GM21423 (cell line): ENCODE data around the gene AKNA.

ENCODE experiments used
- ATAC-seq: cut with Tn5 transposase; IDR thresholded peaks from one replicate; pipeline ENCODE4 v1.9.1; 2021; ENCODE audit warnings: mild to moderate bottlenecking, moderate library complexity; ENCODE audit not compliant: unreplicated experiment

AKNA gene, protein sequence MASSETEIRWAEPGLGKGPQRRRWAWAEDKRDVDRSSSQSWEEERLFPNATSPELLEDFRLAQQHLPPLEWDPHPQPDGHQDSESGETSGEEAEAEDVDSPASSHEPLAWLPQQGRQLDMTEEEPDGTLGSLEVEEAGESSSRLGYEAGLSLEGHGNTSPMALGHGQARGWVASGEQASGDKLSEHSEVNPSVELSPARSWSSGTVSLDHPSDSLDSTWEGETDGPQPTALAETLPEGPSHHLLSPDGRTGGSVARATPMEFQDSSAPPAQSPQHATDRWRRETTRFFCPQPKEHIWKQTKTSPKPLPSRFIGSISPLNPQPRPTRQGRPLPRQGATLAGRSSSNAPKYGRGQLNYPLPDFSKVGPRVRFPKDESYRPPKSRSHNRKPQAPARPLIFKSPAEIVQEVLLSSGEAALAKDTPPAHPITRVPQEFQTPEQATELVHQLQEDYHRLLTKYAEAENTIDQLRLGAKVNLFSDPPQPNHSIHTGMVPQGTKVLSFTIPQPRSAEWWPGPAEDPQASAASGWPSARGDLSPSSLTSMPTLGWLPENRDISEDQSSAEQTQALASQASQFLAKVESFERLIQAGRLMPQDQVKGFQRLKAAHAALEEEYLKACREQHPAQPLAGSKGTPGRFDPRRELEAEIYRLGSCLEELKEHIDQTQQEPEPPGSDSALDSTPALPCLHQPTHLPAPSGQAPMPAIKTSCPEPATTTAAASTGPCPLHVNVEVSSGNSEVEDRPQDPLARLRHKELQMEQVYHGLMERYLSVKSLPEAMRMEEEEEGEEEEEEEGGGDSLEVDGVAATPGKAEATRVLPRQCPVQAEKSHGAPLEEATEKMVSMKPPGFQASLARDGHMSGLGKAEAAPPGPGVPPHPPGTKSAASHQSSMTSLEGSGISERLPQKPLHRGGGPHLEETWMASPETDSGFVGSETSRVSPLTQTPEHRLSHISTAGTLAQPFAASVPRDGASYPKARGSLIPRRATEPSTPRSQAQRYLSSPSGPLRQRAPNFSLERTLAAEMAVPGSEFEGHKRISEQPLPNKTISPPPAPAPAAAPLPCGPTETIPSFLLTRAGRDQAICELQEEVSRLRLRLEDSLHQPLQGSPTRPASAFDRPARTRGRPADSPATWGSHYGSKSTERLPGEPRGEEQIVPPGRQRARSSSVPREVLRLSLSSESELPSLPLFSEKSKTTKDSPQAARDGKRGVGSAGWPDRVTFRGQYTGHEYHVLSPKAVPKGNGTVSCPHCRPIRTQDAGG (N-terminal part only)

DNA sequence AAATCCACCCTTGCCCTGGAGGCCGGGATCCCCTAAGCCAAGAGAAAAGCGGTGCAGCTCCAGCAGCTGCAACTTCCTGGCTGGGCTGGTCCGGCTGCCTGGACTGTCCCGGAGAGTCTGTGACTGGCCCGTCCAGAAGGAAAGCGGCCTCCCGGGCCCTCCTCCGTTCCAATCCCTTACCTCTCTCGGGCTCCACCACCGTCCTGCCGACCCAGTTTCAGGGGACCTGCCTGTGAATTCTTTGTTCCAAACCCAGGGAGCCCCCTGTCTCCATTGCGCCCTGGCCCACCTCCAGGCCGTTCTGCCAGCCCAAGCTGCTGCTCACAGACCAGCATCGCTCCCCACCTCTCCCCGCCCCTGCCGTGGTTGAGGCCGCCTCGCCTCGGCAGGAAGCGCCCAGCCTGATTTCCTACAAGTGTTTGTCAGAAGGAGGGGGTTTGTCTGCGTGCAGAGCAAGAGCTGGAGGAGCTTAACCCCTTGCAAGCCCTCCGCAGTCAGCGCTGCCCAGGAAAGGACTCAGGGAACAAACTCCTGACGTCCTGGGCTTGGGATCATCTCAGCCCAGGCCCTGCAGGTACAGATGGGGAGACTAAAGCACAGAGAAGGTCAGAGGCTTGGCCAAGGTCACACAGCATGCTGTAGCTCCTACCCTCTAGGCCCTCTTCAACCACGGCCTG lies at the start of gene AKNA:
AKNA (minus strand) TSS at position 303 of the 677 bp plus-strand sequence. CDS start 6,649 bp downstream, outside the sequence.
- ATAC-seq = peak; percentile 29

DNA sequence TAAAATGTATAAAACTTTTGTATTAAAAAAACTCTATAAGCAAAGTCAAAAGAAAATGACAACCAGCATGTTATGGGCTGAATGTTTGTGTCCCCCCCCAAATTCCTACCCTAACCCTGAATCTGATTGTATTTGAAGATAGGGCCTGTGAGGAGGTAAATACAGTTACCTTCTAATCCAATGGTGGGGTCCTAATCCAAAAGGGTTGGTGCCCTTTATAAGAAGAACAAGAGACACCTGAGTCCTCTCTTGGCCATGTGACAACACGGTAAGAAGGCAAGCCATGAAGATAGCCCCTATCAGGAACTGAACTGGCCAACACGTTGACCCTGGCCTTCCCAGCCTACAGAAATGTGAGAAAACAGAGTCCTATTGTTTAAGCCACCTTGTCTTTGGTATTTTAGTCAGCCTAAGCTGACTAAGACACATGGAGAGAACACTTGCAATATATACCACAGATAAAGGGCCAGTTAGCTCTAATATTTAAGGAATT lies 49.7 kb upstream of the AKNA start:
- ATAC-seq = no peak

DNA sequence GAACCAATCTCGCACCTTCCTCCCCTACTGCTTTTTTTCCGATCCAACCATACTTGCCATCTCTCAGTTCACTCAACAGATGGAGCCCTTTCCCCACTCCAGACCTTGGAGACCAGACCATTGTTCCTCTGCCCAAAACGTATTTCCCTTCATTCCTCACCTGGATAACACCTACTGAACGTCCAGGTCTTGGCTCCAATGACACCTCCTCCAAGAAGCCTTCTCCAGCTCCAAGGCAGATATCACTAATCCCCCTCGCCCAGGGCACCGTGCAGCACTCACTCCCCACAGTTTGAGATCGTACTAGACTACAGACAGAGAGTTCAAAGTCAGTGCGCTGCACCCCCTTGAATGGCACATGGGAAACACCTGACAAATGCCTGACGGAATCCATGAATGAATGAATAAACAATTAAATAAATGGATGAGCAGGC lies 47.1 kb upstream of the AKNA start:
- ATAC-seq = no peak

DNA sequence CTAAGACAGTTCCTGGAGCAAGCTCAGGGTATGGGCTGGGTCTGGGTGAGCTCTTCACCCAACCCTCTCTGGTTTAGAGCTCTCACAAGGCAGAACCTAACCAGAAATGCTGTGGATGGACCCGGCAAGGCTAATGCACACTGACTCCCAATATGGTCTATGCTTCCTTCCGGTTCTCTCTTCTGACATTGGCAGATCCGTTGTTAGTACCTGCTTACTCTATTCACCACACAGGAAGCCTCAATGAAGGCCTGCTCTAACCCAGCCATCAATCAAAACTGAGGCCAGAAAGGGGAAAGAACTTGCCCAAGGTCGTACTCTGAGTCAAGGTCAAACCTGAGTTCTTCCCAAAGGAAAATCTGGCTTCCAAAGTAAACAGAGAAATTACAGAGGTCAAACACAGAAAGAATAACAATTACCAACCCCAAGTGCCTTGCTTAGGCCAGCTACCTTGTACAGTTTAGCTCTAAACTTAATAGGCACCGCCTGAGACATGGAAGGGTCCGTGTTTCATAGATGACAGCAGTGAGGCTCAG lies 46.0 kb upstream of the AKNA start:
- no peak for ATAC-seq

DNA sequence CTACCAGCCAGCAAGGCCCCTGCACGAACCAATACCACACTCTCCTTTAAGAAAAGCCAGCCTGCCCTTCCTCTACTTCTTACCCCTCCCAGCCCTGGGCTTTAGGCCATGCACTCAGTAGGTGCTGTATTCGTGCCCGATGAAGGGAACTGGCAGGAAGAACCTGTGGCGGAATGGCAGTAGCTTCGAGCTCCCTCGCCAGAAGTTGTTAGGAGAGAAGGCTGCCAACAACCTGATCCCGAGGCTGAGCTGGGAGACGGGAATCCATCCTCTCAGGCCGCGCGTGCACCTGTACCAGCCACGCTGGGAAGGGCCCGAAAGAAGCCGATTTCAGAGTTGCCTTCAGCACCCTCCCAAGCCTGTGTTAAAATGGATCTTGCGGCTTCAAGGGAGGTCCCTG lies 45.3 kb upstream of the AKNA start:
- ATAC-seq = no peak

DNA sequence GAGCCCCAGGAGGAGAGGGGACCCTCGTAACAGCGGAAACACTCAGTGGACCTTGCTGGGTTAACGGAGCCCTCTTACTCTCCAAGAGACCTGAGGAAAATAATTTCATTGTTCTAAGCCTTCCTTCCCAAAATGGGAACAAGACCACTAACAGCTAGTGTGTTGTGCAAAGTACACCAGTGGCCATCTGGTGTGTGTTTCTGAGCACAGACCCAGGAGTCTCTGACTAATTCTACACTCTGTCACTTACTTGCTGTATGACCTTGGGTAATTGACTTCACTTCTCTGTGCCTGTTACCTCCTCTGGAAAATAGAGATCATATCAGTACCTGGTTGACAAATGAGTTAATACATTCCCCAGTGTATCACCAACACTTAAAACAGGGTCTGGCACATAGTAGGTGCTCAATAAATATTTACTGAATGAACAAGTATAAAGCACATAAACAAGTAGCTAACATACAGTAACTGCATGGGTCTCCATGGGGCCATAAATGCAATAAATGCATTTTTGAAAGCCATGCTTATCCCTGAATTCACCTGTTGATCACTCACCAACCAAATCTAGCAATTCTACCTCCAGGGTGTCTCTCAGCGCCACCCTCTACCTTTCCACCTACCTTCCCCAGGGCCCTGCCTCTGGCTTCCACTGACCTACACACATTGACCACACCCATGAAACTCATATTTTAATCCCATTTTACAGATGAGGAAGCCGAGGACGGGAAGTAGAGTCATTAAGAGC lies 44.7 kb upstream of the AKNA start:
- no peak for ATAC-seq

DNA sequence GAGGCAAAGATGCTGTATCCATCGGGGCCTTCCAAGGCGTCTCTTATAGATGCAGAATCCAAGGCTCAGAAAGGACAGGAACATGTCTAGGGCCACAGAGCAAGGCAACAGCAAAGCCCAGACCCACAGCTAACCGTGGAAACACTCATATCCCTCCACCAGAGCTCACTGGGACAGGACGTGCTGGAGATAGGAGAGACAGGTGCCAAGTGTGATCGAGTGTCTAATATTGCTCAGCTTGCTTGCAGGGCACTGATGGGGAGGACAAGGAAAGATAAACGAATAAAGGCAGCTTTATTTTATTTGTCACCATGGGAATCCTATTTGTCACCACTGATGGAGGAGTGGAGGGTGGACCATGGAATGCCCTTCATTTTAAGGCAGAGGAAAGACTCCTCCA lies 44.0 kb upstream of the AKNA start:
- ATAC-seq = no peak

DNA sequence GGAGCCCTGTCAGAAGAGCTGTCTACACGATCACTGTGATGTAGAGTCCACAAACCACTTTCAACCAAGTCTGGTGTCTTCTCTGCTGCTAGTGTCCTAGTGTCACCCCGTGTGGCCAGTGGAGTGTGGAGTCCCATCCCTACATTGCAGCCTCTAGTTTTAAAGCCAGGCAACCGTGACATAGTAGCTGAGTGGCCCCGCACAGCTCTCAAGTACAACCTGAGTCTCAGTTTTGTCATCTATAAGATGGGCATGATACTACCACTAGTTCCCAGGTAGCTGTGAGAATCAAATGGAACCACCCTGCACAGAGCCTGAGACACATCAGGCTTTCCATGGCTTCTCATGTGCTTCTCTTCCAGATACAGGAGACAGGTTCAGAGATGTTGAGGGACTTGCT lies 43.2 kb upstream of the AKNA start:
- no peak for ATAC-seq

DNA sequence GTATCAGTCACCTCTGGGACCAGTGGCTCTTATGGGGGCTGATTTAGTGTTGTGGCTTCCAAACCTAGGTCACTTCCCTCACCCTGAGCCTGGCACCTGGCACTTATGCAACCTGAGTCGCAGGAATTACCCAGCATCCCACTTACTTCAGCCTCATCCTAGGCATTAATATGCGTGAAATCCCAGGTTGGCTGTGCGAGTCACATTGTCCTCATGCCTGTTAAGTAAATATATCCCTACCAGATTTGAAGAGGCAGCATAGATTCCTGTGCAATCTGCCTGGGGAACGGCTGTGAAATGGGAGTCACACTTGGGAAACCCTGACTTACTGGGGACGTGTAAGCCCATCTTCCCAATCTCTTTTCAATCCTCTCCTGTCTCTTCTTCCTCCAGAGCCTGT lies 42.7 kb upstream of the AKNA start:
- no peak for ATAC-seq

DNA sequence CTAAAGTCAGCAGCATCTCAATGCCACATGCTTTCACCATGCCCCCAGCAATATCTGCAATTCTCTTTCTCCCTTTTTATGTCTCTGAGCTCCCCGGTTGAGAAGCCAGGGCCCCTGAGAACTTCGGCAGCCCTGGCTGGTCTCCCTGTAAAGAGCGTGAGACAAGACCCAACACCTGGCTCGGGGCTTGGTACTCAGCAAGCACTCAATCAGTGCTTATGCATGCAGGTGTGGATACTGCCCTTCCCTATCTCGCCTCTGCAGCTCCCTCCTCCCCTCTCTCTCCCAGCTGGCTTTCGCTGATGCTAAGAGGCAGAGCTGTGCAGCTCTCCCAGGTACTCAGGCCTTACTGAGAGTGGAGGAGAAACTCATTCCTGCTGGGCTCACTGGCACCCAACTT lies 41.7 kb upstream of the AKNA start:
- ATAC-seq = no peak

DNA sequence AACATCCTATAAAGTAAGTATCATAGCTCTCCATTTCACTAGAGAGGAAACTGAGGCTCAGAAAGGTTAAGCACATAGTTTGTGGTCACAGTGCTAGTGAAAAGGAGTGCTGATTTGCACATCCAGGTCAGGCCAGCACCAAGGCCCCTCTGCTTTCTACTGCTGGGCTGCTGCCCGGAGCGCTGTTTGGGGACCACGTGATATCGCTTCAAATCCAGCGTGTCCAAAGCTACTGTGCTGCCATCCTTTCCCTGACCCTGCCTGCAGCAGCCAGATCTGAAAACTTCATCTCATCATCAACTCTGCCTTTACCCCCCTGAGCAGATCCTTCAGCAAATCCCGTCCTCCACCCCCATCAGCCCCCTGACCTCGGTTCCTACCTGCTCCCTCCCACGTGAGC lies 40.7 kb upstream of the AKNA start:
- no peak for ATAC-seq

DNA sequence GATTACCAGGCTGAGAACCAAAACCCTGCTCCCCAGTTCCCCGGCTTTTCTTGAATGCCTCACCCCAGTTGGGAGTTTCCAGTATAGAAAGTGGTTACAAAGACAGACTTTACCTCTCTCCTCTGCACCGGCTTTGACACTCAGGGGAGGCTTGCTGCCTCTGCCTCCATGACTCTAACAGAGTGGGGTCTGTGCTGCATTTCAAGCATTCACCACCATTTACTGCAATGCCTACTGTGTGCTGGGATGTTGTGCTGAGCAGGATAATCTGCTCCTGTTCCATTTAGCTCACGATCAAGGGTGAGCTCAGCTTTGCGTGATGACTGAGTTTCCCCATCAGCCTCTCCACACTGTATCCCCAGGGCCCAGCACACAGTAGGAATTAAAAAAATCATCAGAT lies 39.9 kb upstream of the AKNA start:
- ATAC-seq = no peak

DNA sequence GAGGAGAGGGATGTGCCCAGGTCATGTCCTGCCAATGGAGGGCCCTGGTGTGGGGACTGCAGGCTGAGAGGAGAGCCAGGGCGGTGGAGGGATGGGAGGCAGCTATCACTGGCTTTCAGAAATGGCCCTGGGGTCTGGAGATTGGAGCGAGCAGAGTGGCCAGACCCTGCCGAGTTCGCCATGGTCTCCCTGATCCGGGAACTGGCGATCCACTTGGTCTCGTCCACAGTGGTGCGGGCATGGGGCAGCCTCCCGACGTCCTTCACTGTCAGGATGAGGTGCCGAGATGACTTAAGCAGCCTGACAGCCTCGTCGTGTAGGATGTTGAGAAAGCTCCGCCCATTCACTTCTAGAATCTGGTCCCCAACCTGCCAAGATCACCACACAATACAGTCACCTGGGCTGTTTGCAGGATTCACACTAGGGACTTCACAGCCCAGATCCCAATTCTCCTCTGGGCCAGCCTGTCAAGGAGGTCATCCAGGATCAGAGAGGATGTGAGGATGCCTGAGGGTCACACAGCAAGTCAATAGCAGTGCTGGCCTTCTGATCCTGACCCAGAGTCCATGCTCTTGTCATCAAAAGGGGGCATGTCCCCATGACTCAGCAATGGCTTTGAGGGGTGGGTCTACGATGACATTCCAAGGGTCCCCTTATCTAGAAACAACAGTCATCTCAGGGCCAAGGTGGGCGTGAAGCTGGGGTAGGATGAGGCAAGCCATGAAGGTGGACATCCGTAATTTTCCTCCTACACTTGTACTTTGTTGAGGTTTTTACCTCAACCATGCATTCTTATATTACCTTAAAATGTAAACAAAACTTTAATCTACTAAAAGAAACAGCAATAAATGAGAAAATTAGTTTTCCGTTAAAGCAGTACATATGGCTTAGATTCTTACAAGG lies 38.5 kb upstream of the AKNA start:
- ATAC-seq = no peak

DNA sequence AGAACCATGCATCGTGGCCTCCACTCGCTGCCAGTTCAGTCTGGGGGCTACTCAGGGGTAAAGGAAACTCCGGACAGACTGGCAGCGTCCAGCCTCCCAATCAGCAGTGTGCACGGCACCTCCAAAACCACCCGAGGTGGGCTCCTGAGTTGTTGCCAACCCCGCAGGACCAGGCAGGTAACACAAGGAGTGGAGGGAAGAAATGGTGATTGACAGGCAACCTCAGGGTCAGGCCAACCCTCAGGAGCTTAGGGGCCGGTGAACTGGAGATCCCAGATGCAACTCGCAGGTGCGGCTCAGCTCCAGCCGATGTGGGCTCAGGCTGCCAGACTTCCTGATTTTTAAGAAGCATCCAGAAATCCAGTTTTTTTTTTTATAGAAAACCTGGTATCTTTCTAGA lies 37.3 kb upstream of the AKNA start:
- no peak for ATAC-seq

DNA sequence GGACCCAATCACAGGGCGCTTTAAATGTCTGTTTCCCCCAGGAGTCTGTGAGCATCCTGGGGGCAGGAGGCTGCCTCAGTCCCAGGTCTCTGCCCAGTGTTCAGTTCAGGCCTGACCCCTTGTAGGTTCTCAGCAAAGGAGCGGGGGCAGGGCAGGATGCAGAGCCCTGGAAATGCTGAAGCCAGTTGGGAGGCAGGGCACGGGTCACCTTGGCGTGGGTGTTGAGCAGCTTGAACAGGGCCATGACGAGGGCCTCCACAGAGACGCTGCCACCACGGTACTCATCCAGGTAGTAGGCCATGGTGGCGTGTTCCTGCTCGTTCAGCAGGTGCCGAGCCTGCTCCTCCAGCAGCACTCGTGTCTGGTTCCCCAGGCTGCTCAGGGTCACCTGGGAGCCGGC lies 36.3 kb upstream of the AKNA start:
- ATAC-seq = no peak

DNA sequence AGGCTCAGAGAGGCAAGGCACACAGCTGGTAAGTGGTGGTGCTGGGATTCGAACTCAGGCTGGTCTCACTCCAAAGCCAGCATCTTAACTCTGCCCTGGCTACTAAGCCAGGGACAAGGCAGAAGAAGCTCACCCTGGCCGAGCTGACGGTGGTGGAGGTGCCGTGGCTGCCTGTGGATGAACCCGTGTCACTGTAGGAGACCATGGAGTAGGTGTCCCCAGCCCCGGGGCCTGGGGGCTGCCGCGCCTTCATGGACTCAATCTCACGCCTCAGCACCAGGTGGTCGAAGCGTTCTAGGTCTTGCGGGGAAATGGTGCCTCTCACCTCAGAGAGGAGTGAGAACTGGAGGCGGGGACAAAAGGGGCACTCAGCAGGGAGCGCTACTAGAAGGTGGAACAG lies 35.4 kb upstream of the AKNA start:
- ATAC-seq = no peak

DNA sequence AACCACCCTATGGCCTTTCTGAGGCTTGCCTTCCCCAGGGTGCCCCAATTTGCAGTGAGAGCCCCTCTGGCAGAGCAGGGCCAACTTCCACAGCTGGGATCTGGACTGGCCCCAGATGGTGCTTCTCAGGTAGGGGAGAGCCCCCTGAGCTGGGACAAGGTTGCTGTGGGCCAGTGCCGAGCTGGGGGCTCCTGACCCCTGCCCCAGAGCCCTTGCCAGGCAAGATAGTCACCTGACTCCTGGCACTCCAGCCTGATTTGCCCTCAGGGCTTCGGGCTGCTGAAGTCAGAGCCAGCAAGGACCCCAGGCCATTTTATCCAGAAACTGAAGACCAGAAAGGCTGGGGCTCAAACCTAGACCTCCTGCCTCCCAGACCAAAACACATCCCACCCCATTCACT lies 33.4 kb upstream of the AKNA start:
- no peak for ATAC-seq

DNA sequence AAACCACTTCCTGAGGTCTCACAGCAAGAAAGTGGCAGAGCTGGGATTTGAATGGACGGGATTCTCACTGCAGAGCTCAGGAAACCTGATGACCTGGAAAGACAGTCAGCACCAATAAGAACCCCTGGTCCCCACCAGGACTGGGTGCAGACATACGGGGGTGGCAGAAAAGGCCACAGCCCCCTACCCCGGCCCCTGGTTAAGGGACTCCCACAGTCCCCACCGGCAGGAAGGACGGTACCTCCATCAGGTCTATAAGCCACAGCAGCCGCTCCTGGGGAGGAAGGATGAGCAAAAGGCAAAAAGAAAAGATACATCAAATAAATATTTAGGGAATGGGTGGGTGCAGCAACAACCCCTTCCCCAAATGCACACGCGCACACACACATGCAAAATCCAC lies 32.0 kb upstream of the AKNA start:
- ATAC-seq = no peak

DNA sequence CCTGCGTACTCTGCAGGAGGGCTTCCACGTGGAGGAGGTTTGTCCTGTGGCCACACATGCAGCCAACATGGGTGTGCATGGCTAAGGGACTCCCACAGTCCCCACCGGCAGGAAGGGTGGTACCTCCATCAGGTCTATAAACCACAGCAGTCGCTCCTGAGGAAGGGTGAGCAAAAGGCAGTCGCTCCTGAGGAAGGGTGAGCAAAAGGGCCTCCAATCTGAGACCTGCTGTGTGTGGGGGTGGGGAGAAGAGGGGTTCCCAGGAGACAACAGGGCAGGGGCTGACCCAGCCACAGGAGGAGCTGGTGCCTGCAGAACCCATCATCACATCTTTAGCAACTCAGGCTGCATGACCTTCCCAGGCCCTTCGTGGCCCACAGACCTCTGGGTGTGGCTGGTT lies 30.3 kb upstream of the AKNA start:
- ATAC-seq = no peak
